CD8-positive, alpha-beta memory T cell (primary cell): Measurements from ENCODE around the gene CD96. TPM values are rescaled to one million over a fixed set of nuclear protein-coding genes. Genes with fewer than 3 reads are reported as not detected.

ENCODE experiments used
- CTCF ChIA-PET: fragments of 350-600 bp; sonication (Branson Sonifier 250); formaldehyde crosslinking; loops from one replicate; lab custom pipeline; 2021; ENCODE audit warnings: antibody characterized with exemption; lab: Charles Lee
- POLR2A ChIA-PET: fragments of 350-600 bp; sonication (Branson Sonifier 250); formaldehyde crosslinking; loops from one replicate; lab custom pipeline; 2021; ENCODE audit warnings: antibody characterized with exemption; lab: Charles Lee
- DNase-seq, 5 donors: peaks; one replicate each; pipeline versions ENCODE4 v3.0.0 to v3.0.0-alpha.2; 2020 to 2022; ENCODE audit warnings: mixed read lengths in 1 of 5
- H3K27ac ChIP-seq: one replicate; pipeline ENCODE4 v1.7.0; 2013; ENCODE audit warnings: low read depth, mild to moderate bottlenecking, low read length, moderate library complexity
- H3K27me3 ChIP-seq: 2 replicates; pipeline ENCODE4 v1.7.0; 2013; ENCODE audit warnings: low read length, mild to moderate bottlenecking; ENCODE audit not compliant: insufficient read depth, poor library complexity, severe bottlenecking
- H3K36me3 ChIP-seq: 2 replicates; pipeline ENCODE4 v1.7.0; 2013; ENCODE audit warnings: mild to moderate bottlenecking, low read length, moderate library complexity; ENCODE audit not compliant: insufficient read depth
- H3K4me1 ChIP-seq: 2 replicates; pipeline ENCODE4 v1.7.0; 2013; ENCODE audit warnings: mild to moderate bottlenecking, low read length, moderate library complexity; ENCODE audit not compliant: insufficient read depth
- H3K4me3 ChIP-seq: 2 replicates; pipeline ENCODE4 v1.7.0; 2013; ENCODE audit warnings: mild to moderate bottlenecking, low read length
- H3K9me3 ChIP-seq: 2 replicates; pipeline ENCODE4 v1.7.0; 2013; ENCODE audit warnings: mild to moderate bottlenecking, low read length
- H3K27ac Mint-ChIP-seq, 8 donors: one replicate each; pipeline ENCODE4 v1.8.0; 2020 to 2021; ENCODE audit warnings: mixed read lengths in 8 of 8, mild to moderate bottlenecking in 6 of 8, inconsistent platforms in 3 of 8, moderate library complexity in 3 of 8
- H3K27me3 Mint-ChIP-seq, 2 donors: one replicate each; pipeline ENCODE4 v1.8.0; 2020 to 2021; ENCODE audit warnings: mixed read lengths in 2 of 2, mild to moderate bottlenecking in 1 of 2, moderate library complexity in 1 of 2
- H3K36me3 Mint-ChIP-seq, 3 donors: one replicate each; pipeline ENCODE4 v1.8.0; 2020 to 2021; ENCODE audit warnings: mixed read lengths in 3 of 3, inconsistent platforms in 1 of 3, mild to moderate bottlenecking in 1 of 3
- H3K4me1 Mint-ChIP-seq, 3 donors: one replicate each; pipeline ENCODE4 v1.8.0; 2020 to 2021; ENCODE audit warnings: mixed read lengths in 3 of 3, inconsistent platforms in 1 of 3, mild to moderate bottlenecking in 1 of 3
- H3K4me3 Mint-ChIP-seq, 7 donors: one replicate each; pipeline ENCODE4 v1.8.0; 2020 to 2021; ENCODE audit warnings: mixed read lengths in 7 of 7, mild to moderate bottlenecking in 6 of 7, moderate library complexity in 4 of 7, inconsistent platforms in 2 of 7
- H3K9me3 Mint-ChIP-seq, 5 donors: one replicate each; pipeline ENCODE4 v1.8.0; 2020 to 2022; ENCODE audit warnings: mixed read lengths in 5 of 5, mild to moderate bottlenecking in 3 of 5, moderate library complexity in 2 of 5, inconsistent platforms in 1 of 5
- polyA plus RNA-seq: library from polyadenylated mRNA; unstranded; fragments of 300-500 nt; fragmentation: Illumina TruSeq; gene quantifications from one replicate; pipeline ENCODE4 v1.2.3, GENCODE V29; 2021
- total RNA-seq, 2 experiments: library from RNA; stranded (reverse); gene quantifications; one replicate each; pipeline ENCODE4 v1.2.3, GENCODE V29; 2021

The CD96 gene
- total and polyA plus RNA-seq, 3 experiments from 2014 or later: 69.1 to 262 (median 80.9) TPM

DNA sequence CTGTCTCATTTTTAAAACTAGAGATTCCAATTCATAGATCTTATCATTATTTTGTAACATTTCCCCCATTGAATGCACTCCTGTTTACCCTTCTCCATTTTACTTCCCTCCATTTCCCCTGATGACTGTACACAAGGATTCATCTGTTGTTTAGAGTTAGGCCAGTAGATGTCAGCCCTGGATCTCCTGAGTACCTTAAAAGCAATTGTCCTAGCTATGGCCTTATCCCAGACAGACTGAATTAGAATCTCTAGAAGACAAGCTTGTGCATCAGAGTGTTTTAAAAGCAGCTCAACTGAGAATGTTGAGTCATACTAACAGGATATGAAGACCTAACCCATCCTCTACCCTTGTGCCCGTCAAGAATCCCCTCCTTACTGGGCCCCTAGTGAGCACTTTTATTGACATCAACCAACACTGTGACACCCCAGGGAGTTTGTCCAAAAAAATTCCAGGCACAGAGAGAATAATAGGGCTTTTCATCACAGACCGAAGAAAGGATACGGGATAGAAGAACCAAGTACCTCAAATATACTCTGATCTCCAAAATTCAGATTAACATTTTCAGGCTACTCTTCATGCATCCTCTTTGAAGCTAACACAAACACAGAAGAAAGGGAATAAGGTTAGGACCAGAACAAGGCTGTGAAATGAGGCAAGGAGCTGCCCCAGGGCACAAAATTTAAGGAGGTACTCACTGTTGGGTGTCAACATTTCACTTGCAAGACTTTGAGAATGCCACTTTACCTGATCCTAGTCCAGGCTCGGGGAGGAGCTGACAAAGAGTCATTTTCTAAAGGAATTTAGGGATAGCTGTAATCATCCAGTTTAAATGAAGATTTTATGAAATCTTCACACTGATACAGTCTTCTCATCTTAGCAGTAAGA, 36.0 kb downstream of the CD96 start:
- H3K27ac Mint-ChIP-seq: peak overlapping the region; percentile 6 to 87 (median 54)
- no peaks in the 10 kb centered on the region for H3K27me3 Mint-ChIP-seq
- H3K4me1 Mint-ChIP-seq: peaks cover 61 to 89% (median 87%) of the 10 kb centered on the region in 3 donors
- H3K36me3 ChIP-seq: peaks cover 36% of the 10 kb centered on the region
- no peak overlapping the region for H3K4me3 ChIP-seq
- no peak overlapping the region for H3K27ac ChIP-seq
- H3K4me1 ChIP-seq: no peaks in the 10 kb centered on the region
- H3K4me3 Mint-ChIP-seq: no peak overlapping the region
- DNase-seq: peak in 1 of 5 donors; percentile 7
- H3K27me3 ChIP-seq: no peaks in the 10 kb centered on the region
- H3K9me3 ChIP-seq: no peaks in the 10 kb centered on the region
- peaks cover 19 to 81% (median 38%) of the 10 kb centered on the region in 3 donors for H3K36me3 Mint-ChIP-seq
- no peaks in the 10 kb centered on the region for H3K9me3 Mint-ChIP-seq
- POLR2A ChIA-PET: no interaction called here
- CTCF ChIA-PET: interaction anchor here (1.0 to 2.3 kb wide), 8 partner anchors 9 to 388 kb away, joined by 3 to 10 read pairs (median 4); no protein-coding TSS in a partner anchor

DNA sequence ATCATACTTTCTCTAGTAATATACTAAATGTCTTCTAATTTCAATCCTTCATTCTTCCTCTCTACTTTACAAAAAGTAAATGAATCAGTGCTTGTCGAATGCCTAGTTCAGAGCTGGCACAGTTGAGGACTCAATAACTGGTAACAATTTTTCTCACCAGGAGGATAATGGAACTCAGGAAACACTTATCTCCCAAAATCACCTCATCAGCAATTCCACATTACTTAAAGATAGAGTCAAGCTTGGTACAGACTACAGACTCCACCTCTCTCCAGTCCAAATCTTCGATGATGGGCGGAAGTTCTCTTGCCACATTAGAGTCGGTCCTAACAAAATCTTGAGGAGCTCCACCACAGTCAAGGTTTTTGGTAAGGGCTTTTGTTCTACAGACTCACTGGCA, 36.9 kb downstream of the CD96 start:
- H3K27ac Mint-ChIP-seq: peak overlapping the region in 6 of 8 donors; percentile 4 to 86 (median 22)
- no peaks in the 10 kb centered on the region for H3K4me1 ChIP-seq
- no peak overlapping the region for H3K27ac ChIP-seq
- peaks cover 60 to 89% (median 87%) of the 10 kb centered on the region in 3 donors for H3K4me1 Mint-ChIP-seq
- no peaks in the 10 kb centered on the region for H3K27me3 Mint-ChIP-seq
- ChIA-PET CTCF (interaction anchor here (1.0 to 2.3 kb wide), 4 partner anchors 8 to 137 kb away, joined by 3 to 10 read pairs (median 4); no protein-coding TSS in a partner anchor), POLR2A (no interaction called here)
- no peak overlapping the region for H3K4me3 ChIP-seq
- peaks cover 34% of the 10 kb centered on the region for H3K36me3 ChIP-seq
- no peaks in the 10 kb centered on the region for H3K9me3 ChIP-seq
- no peaks in the 10 kb centered on the region for H3K9me3 Mint-ChIP-seq
- no peak for DNase-seq
- peaks cover 23 to 82% (median 39%) of the 10 kb centered on the region in 3 donors for H3K36me3 Mint-ChIP-seq
- H3K4me3 Mint-ChIP-seq: no peak overlapping the region
- H3K27me3 ChIP-seq: no peaks in the 10 kb centered on the region

DNA sequence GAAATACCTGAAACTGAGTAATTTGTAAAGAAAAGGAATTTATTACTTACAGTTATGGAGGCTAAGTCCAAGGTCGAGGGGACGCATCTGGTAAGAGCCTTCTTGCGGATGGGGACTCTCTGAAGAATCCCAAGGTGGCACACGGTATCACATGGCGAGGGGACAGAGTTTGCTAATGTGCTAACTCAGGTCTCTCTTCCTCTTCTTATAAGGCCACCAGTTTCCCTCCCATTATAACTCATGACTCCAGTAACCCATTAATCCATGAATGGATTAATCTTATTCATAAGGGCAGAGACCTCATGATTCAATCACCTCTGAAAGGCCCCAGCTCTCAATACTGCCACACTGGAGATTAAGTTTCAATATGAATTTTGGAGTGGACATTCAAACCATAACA, 37.5 kb downstream of the CD96 start:
- CTCF ChIA-PET: interaction anchor here (1.9 kb wide), 1 partner anchor 37 kb away, joined by 10 read pairs; no protein-coding TSS in a partner anchor
- Histone ChIP-seq H3K4me1 (no peaks in the 10 kb centered on the region), H3K36me3 (peaks cover 36% of the 10 kb centered on the region), H3K27me3 (no peaks in the 10 kb centered on the region), H3K27ac (no peak overlapping the region), H3K4me3 (no peak overlapping the region), H3K9me3 (no peaks in the 10 kb centered on the region)
- H3K4me1 Mint-ChIP-seq: peaks cover 65 to 93% (median 91%) of the 10 kb centered on the region in 3 donors
- peak overlapping the region in 4 of 8 donors; percentile 26 to 87 (median 52) for H3K27ac Mint-ChIP-seq
- DNase-seq: no peak
- H3K27me3 Mint-ChIP-seq: no peaks in the 10 kb centered on the region
- peaks cover 26 to 85% (median 45%) of the 10 kb centered on the region in 3 donors for H3K36me3 Mint-ChIP-seq
- H3K9me3 Mint-ChIP-seq: no peaks in the 10 kb centered on the region
- POLR2A ChIA-PET: no interaction called here
- no peak overlapping the region for H3K4me3 Mint-ChIP-seq

DNA sequence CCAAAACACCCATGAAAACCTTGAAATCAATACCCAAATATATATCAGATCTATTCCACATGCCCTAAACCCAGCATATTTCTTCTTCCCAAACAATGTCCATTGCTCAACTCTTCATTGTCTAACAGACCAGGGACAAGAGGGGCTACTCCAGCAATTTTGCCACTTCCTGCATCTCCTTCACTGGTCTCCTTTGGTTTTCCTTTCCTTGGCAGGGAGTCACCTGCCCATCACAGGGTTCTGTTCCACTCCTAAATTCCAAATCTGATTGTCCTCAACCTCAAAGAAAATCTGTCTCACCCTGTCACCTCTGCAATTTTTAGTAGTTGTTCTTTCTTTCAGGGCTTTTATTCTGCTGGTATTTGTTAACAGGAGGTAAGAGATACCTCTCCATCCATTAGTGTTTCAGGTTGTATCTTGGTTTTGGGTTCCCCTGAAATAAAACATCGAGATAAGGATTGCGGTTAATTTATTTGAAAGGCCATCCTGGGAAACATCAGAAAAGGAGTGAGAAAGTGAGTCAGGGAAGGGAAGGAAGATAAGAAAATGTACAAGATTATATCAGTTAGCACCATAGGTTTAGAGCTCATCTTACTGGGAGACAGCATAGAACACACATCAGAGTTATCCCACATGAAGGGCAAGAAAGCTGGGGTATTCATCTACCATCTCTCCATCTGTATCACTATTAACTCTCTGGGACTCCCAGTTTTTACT, 39.6 kb downstream of the CD96 start:
- Histone ChIP-seq H3K27ac (no peak overlapping the region), H3K4me1 (no peaks in the 10 kb centered on the region), H3K9me3 (no peaks in the 10 kb centered on the region), H3K4me3 (no peak overlapping the region), H3K27me3 (no peaks in the 10 kb centered on the region), H3K36me3 (peaks cover 51% of the 10 kb centered on the region)
- H3K27me3 Mint-ChIP-seq: no peaks in the 10 kb centered on the region
- DNase-seq: no peak
- ChIA-PET CTCF (no interaction called here), POLR2A (no interaction called here)
- peaks cover 64 to 85% (median 83%) of the 10 kb centered on the region in 3 donors for H3K4me1 Mint-ChIP-seq
- H3K9me3 Mint-ChIP-seq: no peaks in the 10 kb centered on the region
- H3K27ac Mint-ChIP-seq: peak overlapping the region; percentile 26 to 94 (median 58)
- H3K36me3 Mint-ChIP-seq: peaks cover 31 to 94% (median 50%) of the 10 kb centered on the region in 3 donors
- peak overlapping the region in 1 of 7 donors; percentile 21 for H3K4me3 Mint-ChIP-seq

DNA sequence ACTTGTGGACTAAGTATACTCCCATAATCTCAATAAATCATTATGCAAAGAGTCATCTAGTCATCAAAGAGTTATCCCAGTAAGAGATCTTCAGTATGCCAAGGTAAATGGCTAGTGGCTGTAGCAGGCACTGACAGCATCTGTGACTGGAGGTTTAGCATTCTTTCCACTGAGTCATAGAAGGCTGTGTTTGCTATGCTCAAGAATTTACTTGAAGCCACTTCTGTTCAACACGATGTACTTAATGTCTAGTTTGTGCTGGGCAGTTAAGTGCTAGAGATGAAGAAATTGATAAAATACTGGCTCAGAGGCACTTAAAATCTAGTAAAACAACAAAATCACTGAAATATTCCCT, 40.1 kb downstream of the CD96 start:
- peaks cover 54% of the 10 kb centered on the region for H3K36me3 ChIP-seq
- H3K4me1 ChIP-seq: no peaks in the 10 kb centered on the region
- H3K4me1 Mint-ChIP-seq: peaks cover 58 to 85% (median 82%) of the 10 kb centered on the region in 3 donors
- no peak for DNase-seq
- H3K27me3 ChIP-seq: no peaks in the 10 kb centered on the region
- ChIA-PET POLR2A (no interaction called here), CTCF (no interaction called here)
- no peaks in the 10 kb centered on the region for H3K27me3 Mint-ChIP-seq
- H3K4me3 ChIP-seq: no peak overlapping the region
- H3K27ac ChIP-seq: no peak overlapping the region
- H3K36me3 Mint-ChIP-seq: peaks cover 36 to 95% (median 54%) of the 10 kb centered on the region in 3 donors
- peak overlapping the region in 7 of 8 donors; percentile 7 to 94 (median 34) for H3K27ac Mint-ChIP-seq
- no peaks in the 10 kb centered on the region for H3K9me3 ChIP-seq
- no peak overlapping the region for H3K4me3 Mint-ChIP-seq
- no peaks in the 10 kb centered on the region for H3K9me3 Mint-ChIP-seq

DNA sequence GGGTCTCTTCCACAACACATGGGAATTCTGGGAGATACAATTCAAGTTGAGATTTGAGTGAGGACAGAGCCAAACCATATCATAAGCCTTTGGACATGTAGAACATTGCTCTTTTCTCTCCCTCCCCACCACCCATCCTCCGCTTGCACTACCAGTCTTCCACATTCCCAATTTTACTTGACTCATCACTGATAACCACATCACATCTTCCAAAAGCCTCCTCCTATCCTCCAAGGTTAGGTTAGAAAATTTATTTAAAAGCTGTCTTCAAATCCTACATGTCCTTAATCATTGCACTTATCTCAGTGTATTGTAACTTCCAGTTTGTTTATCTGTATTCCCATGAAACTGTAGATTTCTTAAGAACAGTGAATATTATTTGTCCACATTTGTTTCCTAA, 42.7 kb downstream of the CD96 start:
- ChIA-PET CTCF (no interaction called here), POLR2A (no interaction called here)
- Histone ChIP-seq H3K27me3 (no peaks in the 10 kb centered on the region), H3K27ac (no peak overlapping the region), H3K4me1 (no peaks in the 10 kb centered on the region), H3K9me3 (no peaks in the 10 kb centered on the region), H3K36me3 (peaks cover 47% of the 10 kb centered on the region), H3K4me3 (no peak overlapping the region)
- Mint-ChIP-seq H3K4me3 (no peak overlapping the region), H3K27ac (peak overlapping the region in 5 of 8 donors; percentile 7 to 77 (median 49)), H3K27me3 (no peaks in the 10 kb centered on the region), H3K36me3 (peaks cover 41 to 92% (median 57%) of the 10 kb centered on the region in 3 donors), H3K4me1 (peaks cover 54 to 81% (median 75%) of the 10 kb centered on the region in 3 donors), H3K9me3 (no peaks in the 10 kb centered on the region)
- no peak for DNase-seq

DNA sequence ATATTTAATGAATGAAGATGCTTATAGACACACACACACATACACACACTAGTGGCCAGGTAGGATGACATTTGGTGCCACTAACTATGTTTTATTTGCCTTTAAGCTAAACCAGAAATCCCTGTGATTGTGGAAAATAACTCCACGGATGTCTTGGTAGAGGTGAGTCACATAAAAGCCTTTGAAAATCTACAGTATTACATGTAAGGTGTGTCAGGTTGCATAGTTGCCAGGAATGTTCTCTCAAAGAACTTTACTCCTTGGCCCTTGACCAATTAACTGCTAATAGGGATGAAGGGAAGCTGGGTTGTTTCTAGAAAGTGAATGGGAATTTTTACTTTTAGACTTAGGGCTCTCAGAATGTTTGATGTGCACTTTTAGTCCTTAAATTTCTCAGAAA, 43.2 kb downstream of the CD96 start:
- DNase-seq: no peak
- Mint-ChIP-seq H3K4me1 (peaks cover 49 to 81% (median 75%) of the 10 kb centered on the region in 3 donors), H3K9me3 (no peaks in the 10 kb centered on the region), H3K27ac (peak overlapping the region in 2 of 8 donors; percentile 33 to 77), H3K27me3 (no peaks in the 10 kb centered on the region), H3K36me3 (peaks cover 41 to 92% (median 52%) of the 10 kb centered on the region in 3 donors), H3K4me3 (no peak overlapping the region)
- no peaks in the 10 kb centered on the region for H3K9me3 ChIP-seq
- ChIA-PET CTCF (no interaction called here), POLR2A (no interaction called here)
- H3K36me3 ChIP-seq: peaks cover 42% of the 10 kb centered on the region
- no peaks in the 10 kb centered on the region for H3K27me3 ChIP-seq
- no peaks in the 10 kb centered on the region for H3K4me1 ChIP-seq
- no peak overlapping the region for H3K27ac ChIP-seq
- no peak overlapping the region for H3K4me3 ChIP-seq
